Lung (tissue), 12 donors: ENCODE results near the gene VPS13D. TPM values are rescaled to one million over a fixed set of nuclear protein-coding genes. Genes with fewer than 3 reads are reported as not detected.

Experiments used
- ATAC-seq: fragments of 200-7000 bp; cut with Tn5 transposase; one replicate; pipeline ENCODE4 v1.9.1; 2020; ENCODE audit warnings: moderate number of reproducible peaks; ENCODE audit not compliant: insufficient read depth, low FRiP score
- DNase-seq, 3 donors: peaks; one replicate each; pipeline ENCODE4 v3.0.0-alpha.2; 2013 to 2017
- H3K27ac ChIP-seq, 2 donors: one replicate each; pipeline ENCODE4 v1.5.1; 2013; ENCODE audit warnings: mild to moderate bottlenecking in 2 of 2, moderate library complexity in 2 of 2, control low read depth in 1 of 2, inconsistent platforms in 1 of 2, low read depth in 1 of 2, low read length in 1 of 2
- H3K27me3 ChIP-seq, 3 donors: one replicate each; pipeline ENCODE4 v1.5.1; 2013; ENCODE audit warnings: low read length in 2 of 3; ENCODE audit not compliant: control insufficient read depth in 3 of 3, insufficient read depth in 3 of 3
- H3K36me3 ChIP-seq, 4 donors: one replicate each; pipeline ENCODE4 v1.5.1; 2013; ENCODE audit warnings: low read length in 4 of 4, mild to moderate bottlenecking in 1 of 4, moderate library complexity in 1 of 4; ENCODE audit not compliant: control insufficient read depth in 4 of 4, insufficient read depth in 4 of 4
- H3K4me1 ChIP-seq, 5 donors: one replicate each; pipeline ENCODE4 v1.5.1; 2013; ENCODE audit warnings: low read length in 5 of 5, mild to moderate bottlenecking in 2 of 5, moderate library complexity in 1 of 5; ENCODE audit not compliant: control insufficient read depth in 5 of 5, insufficient read depth in 5 of 5
- H3K4me3 ChIP-seq: one replicate; pipeline ENCODE4 v1.5.1; 2013; ENCODE audit warnings: mild to moderate bottlenecking, control low read depth, moderate library complexity
- H3K9ac ChIP-seq, 2 donors: one replicate each; pipeline ENCODE4 v1.5.1; 2013; ENCODE audit warnings: low read length in 2 of 2, control low read depth in 1 of 2; ENCODE audit not compliant: insufficient read depth in 1 of 2
- H3K9me3 ChIP-seq, 4 donors: one replicate each; pipeline ENCODE4 v1.5.1; 2013; ENCODE audit warnings: low read length in 3 of 4, mild to moderate bottlenecking in 1 of 4, moderate library complexity in 1 of 4; ENCODE audit not compliant: control insufficient read depth in 4 of 4, insufficient read depth in 3 of 4
- CTCF ChIP-seq: IDR thresholded peaks from 2 replicates; pipeline ENCODE4 v1.5.1; 2012; ENCODE audit warnings: mild to moderate bottlenecking; ENCODE audit errors: control extremely low read depth, extremely low read depth
- WGBS, 2 donors: extraction: QIAGEN DNeasy Blood & Tissue Kit; methylation state at CpG; one replicate each; pipeline ENCODE4 v1.1.7; 2013; 5-methylcytosine and 5-hydroxymethylcytosine counted together
- polyA plus RNA-seq, 2 donors: library from polyadenylated mRNA; stranded (reverse); fragments of 200-250 nt; gene quantifications; one replicate each; pipeline ENCODE4 v1.2.1, GENCODE V29; 2013
- total RNA-seq, 2 donors: library from RNA; depleted of rRNA in 1 of 2; stranded (reverse); fragments of >200 nt in 1 of 2; gene quantifications; one replicate each; pipeline ENCODE4 v1.2.1, GENCODE V29; 2014 to 2021
- donor health status: control.
- donor health status: control.
- donor health status: Bipolar disorder and iron deficiency.
- donor health status: healthy.
- donor health status: DM: yes; HTN: yes; CAD: no.

The VPS13D gene
- total and polyA plus RNA-seq, 4 donors = 18.4 to 76.0 (median 37.5) TPM

- Histone ChIP-seq H3K27me3 (no peaks in the 10 kb centered on the region), H3K36me3 (peaks cover 7 to 27% (median 10%) of the 10 kb centered on the region in 4 donors), H3K27ac (no peak overlapping the region), H3K4me1 (peaks cover 0 to 32% (median 16%) of the 10 kb centered on the region in 5 donors), H3K9ac (no peak overlapping the region), H3K9me3 (no peaks in the 10 kb centered on the region), H3K4me3 (no peak overlapping the region)
- 64 to 74% methylated on average over 6 of the region's 6 CpGs for WGBS, 2 donors
- DNase-seq = no peak
- no peak for ATAC-seq
- TF ChIP-seq CTCF = no peak
Measured at GRCh38 chr1:12398479-12398878, 168.6 kb downstream of the VPS13D start.

GRCh38 chr1:12400027-12400693, 170.3 kb downstream of the VPS13D start:
- H3K4me3 ChIP-seq = no peak overlapping the region
- no peak for TF ChIP-seq CTCF
- peaks cover 9 to 40% (median 15%) of the 10 kb centered on the region in 4 donors for H3K36me3 ChIP-seq
- DNase-seq (no peak), ATAC-seq (no peak)
- no peaks in the 10 kb centered on the region for H3K27me3 ChIP-seq
- H3K9me3 ChIP-seq = no peaks in the 10 kb centered on the region
- no peak overlapping the region for H3K27ac ChIP-seq
- H3K4me1 ChIP-seq = peaks cover 3 to 40% (median 20%) of the 10 kb centered on the region in 5 donors
- WGBS, 2 donors = 97 to 99% methylated on average over 10 of the region's 10 CpGs
- no peak overlapping the region for H3K9ac ChIP-seq

GRCh38 chr1:12402159-12402673, 172.4 kb downstream of the VPS13D start:
- Histone ChIP-seq H3K9ac (no peak overlapping the region), H3K36me3 (peaks cover 9 to 39% (median 14%) of the 10 kb centered on the region in 4 donors), H3K27me3 (no peaks in the 10 kb centered on the region), H3K4me1 (peaks cover 5 to 60% (median 36%) of the 10 kb centered on the region in 5 donors), H3K4me3 (no peak overlapping the region), H3K9me3 (no peaks in the 10 kb centered on the region), H3K27ac (no peak overlapping the region)
- WGBS, 2 donors = 83 to 85% methylated on average over 3 of the region's 3 CpGs
- DNase-seq (peak in 2 of 3 donors; percentile 38 to 44), ATAC-seq (no peak)
- no peak for TF ChIP-seq CTCF

- no peak overlapping the region for H3K27ac ChIP-seq
- ATAC-seq = no peak
- H3K36me3 ChIP-seq = peaks cover 9 to 39% (median 14%) of the 10 kb centered on the region in 4 donors
- 91 to 94% methylated on average over 1 of the region's 1 CpG for WGBS, 2 donors
- H3K9ac ChIP-seq = no peak overlapping the region
- TF ChIP-seq CTCF = no peak
- peaks cover 5 to 60% (median 41%) of the 10 kb centered on the region in 5 donors for H3K4me1 ChIP-seq
- no peaks in the 10 kb centered on the region for H3K27me3 ChIP-seq
- no peak for DNase-seq
- no peak overlapping the region for H3K4me3 ChIP-seq
- H3K9me3 ChIP-seq = no peaks in the 10 kb centered on the region
Measured at GRCh38 chr1:12402842-12403241, 173.0 kb downstream of the VPS13D start.
